ENCODE results near the gene SLC39A8. TPM values are rescaled to one million over a fixed set of nuclear protein-coding genes. Genes with fewer than 3 reads are reported as not detected.

SLC39A8 gene
- total RNA-seq, 6 experiments from 2014 or later, result 0.38 to 2.6 (median 1.7) TPM

DNA sequence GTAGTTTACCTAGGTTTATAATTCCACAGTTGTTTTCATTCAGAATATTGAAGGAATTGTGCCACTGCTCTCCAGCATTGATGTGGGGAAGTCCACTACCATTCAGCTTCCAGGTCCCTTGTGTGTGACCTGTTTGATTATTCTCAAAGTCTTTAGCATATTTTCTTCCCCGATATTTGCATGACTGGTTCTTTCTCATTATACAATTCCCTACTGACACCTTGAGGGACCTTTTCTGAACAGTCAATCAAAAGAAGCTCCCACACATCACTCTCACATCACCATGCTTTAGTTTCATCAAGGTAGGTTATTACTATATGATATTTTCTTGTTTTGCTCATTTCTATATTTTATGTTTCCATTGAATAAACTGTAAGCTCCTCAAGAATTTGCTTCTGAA, 44.1 kb downstream of the SLC39A8 start:
- no peak for DNase-seq
- no peaks in the 10 kb centered on the region for H3K36me3 Mint-ChIP-seq (ENCODE audit: low read depth)
- H3K9me3 Mint-ChIP-seq, result no peaks in the 10 kb centered on the region
- no peak overlapping the region for H3K4me3 Mint-ChIP-seq
- TF ChIP-seq, protein P1, sequence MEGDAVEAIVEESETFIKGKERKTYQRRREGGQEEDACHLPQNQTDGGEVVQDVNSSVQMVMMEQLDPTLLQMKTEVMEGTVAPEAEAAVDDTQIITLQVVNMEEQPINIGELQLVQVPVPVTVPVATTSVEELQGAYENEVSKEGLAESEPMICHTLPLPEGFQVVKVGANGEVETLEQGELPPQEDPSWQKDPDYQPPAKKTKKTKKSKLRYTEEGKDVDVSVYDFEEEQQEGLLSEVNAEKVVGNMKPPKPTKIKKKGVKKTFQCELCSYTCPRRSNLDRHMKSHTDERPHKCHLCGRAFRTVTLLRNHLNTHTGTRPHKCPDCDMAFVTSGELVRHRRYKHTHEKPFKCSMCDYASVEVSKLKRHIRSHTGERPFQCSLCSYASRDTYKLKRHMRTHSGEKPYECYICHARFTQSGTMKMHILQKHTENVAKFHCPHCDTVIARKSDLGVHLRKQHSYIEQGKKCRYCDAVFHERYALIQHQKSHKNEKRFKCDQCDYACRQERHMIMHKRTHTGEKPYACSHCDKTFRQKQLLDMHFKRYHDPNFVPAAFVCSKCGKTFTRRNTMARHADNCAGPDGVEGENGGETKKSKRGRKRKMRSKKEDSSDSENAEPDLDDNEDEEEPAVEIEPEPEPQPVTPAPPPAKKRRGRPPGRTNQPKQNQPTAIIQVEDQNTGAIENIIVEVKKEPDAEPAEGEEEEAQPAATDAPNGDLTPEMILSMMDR (IDR thresholded peaks at IDR 0.05), result no peak
- no peak overlapping the region for H3K27ac Mint-ChIP-seq
- peaks cover 9% of the 10 kb centered on the region for H3K4me1 Mint-ChIP-seq (ENCODE audit: low read depth)
- peaks cover 4% of the 10 kb centered on the region; the same call in 1 of the 2 replicates for H3K27me3 Mint-ChIP-seq (ENCODE audit: insufficient read depth)

DNA sequence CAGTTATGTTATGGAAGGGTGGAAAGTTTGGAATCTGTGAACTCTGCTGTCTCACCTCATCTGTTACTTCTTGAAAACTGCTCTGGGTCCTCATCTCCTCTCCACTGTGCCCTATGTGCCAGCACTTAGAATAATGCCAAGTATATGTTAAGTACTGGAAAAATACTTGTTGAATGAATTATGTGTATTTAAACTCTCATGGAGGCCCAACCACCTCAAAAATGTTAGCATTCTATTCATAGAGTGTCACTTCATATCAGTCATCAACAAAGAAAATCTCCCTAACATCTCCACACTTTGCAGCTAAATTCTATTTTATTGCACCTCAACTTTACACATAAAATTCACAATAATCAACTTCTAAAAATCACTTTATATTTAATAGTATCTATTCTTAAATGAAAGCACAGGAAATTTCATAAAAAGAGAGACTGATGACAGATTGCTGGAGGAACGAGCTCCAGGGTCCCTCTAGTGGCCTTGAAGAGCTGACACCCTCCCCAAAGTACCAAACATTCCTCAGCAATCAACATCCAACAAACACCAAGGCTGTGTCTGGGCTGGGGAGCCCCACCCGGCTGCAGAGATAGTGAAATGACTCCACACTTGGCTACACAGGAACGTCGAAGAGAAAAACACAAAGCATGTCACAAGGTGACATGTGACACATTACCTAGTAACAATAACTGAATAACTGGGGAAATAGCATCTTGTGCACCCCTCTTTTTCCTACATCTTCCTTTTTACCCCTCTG, 45.8 kb downstream of the SLC39A8 start:
- Mint-ChIP-seq H3K36me3 (ENCODE audit: low read depth) (no peaks in the 10 kb centered on the region), H3K9me3 (no peaks in the 10 kb centered on the region), H3K27ac (no peak overlapping the region), H3K4me3 (no peak overlapping the region), H3K27me3 (ENCODE audit: insufficient read depth) (peaks cover 4% of the 10 kb centered on the region; the same call in 1 of the 2 replicates), H3K4me1 (ENCODE audit: low read depth) (peaks cover 9% of the 10 kb centered on the region)
- TF ChIP-seq, protein P1 (IDR thresholded peaks at IDR 0.05), result peak; percentile 81
- peak; percentile 20 for DNase-seq

DNA sequence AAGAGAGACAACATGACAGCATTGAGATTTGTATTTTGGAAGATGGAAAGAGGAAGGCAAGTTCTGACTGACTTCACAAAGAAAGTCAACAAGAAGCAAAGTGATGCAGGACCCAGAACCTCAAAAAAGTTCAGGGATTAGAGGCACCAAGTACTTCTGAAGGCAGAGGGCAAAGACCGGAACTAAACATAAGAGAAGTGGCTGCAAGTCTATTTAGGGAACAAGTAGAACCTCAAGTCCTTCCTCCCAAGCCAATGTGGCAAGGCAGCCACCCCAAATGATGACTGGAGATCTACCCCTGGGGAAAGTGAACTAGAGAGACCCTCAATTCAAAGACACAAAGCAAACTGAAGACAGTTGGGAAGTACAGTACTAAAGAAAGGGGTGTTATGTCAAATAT, 46.6 kb downstream of the SLC39A8 start:
- Mint-ChIP-seq H3K27ac (no peak overlapping the region), H3K27me3 (ENCODE audit: insufficient read depth) (peaks cover 4% of the 10 kb centered on the region; the same call in 1 of the 2 replicates), H3K36me3 (ENCODE audit: low read depth) (no peaks in the 10 kb centered on the region), H3K9me3 (no peaks in the 10 kb centered on the region), H3K4me3 (no peak overlapping the region), H3K4me1 (ENCODE audit: low read depth) (peaks cover 9% of the 10 kb centered on the region)
- TF ChIP-seq, protein P1 (IDR thresholded peaks at IDR 0.05), result no peak
- no peak for DNase-seq

DNA sequence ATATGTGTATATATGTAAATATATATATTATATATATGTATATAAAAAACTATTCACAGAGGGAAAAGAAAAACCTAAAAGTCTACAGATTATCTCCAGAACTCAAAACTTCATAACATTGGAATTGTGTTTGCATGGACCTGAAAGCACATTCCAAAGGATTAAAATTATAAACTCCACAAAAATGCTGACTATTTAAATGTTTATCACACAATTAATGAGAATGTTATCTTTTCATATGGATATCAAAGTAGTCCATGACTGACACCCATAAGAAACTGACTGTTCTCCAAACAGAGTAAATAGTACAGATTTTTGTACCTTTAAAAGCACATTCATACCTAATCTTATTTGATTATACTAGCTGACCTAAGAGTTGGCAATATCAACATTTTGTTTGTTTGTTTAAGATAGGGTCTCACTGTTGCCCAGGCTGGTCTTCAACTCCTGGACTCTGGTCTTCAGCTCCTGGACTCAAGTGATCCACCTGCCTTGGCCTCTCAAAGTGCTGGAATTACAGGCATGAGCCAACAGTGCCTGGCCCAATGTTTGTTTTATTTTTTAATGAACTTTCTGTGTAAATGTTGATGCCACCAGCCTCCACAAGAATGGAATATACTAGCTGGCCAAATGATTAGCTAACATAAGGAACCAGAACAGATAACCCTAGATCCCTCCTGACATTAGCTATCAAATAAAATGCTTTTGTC, 50.0 kb downstream of the SLC39A8 start:
- DNase-seq, result no peak
- peaks cover 9% of the 10 kb centered on the region for H3K4me1 Mint-ChIP-seq (ENCODE audit: low read depth)
- H3K27me3 Mint-ChIP-seq (ENCODE audit: insufficient read depth), result peaks cover 4% of the 10 kb centered on the region; the same call in 1 of the 2 replicates
- TF ChIP-seq, protein P1 (IDR thresholded peaks at IDR 0.05), result no peak
- no peaks in the 10 kb centered on the region for H3K9me3 Mint-ChIP-seq
- no peak overlapping the region for H3K27ac Mint-ChIP-seq
- H3K4me3 Mint-ChIP-seq, result no peak overlapping the region
- H3K36me3 Mint-ChIP-seq (ENCODE audit: low read depth), result no peaks in the 10 kb centered on the region

DNA sequence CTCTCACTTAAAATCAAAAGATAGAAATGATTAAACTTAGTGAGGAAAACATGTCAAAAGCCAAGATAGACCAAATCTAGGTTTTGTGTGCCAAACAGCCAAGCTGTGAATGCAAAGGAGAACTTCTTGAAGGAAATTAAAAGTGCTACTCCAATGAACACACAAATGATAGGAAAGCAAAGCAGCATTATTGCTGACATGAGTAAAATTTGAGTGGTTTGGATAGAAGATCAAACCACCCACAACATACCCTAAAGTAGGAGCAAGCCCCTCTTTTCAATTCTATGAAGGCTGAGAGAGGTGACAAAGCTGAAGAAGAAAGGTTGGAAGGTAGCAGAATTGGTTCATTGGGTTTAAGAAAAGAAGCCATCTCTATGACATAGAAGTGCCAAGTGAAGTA, 56.8 kb downstream of the SLC39A8 start:
- TF ChIP-seq, protein P1 (IDR thresholded peaks at IDR 0.05), result no peak
- no peak overlapping the region for H3K27ac Mint-ChIP-seq
- H3K4me1 Mint-ChIP-seq (ENCODE audit: low read depth), result no peaks in the 10 kb centered on the region
- H3K27me3 Mint-ChIP-seq (ENCODE audit: insufficient read depth), result no peaks in the 10 kb centered on the region
- H3K4me3 Mint-ChIP-seq, result no peak overlapping the region
- no peaks in the 10 kb centered on the region for H3K9me3 Mint-ChIP-seq
- DNase-seq, result no peak
- H3K36me3 Mint-ChIP-seq (ENCODE audit: low read depth), result no peaks in the 10 kb centered on the region

Measured in HFFc6 (cell line).